GM12864 (cell line): ENCODE measurements around the gene HSBP1L1.

Experiments
- DNase-seq: peaks from one replicate; pipeline ENCODE4 v3.0.0-alpha.2; 2011; ENCODE audit warnings: low read depth
- H3K4me3 ChIP-seq: 2 replicates; pipeline ENCODE4 v1.5.1; 2011; ENCODE audit warnings: mild to moderate bottlenecking, low read depth, low read length, control low read depth
- CTCF ChIP-seq: IDR thresholded peaks from 2 replicates; pipeline ENCODE4 v1.5.1; 2011; ENCODE audit warnings: low read depth, mild to moderate bottlenecking, moderate library complexity, low read length, control low read depth, inconsistent platforms; ENCODE audit errors: missing control alignments

The HSBP1L1 gene

GRCh38 chr18:79936641-79937040 is 27.8 kb upstream of the HSBP1L1 start:
- H3K4me3 ChIP-seq: no peak overlapping the region
- TF ChIP-seq CTCF: no peak

DNA sequence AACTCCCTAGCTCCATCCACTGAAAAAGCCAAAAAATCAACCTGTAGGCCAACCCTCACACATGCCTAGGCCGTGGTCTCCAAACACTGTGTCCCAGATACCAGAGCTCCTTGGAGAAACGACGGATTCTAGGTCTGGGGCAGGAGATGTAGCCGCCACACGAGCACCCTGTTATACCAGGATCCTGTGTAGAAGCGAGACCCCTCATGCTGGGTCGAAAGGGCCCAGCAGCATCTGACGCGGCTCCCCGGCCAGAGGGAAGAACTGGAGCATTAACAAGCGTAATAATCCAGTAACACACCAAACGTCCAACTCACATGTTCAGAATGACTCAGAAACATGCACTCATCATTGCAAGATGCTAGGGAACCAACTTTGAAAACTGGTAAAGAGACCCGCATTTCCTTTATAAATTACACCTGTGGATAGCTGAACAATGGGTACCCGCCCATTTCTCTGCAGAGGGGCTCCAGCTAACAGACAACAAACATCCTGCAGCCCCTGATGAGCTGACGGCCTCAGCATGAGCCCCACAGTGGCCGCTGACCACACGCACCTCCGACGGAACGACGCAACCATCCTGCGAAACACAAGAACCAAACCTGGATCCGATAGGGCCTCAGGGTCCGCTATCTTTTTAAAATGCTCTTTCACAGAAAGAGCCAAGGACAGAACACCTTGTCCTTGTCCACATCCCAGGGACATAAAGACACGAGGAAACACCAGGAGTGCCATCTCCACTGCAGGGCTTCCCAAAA is 27.2 kb upstream of the HSBP1L1 start:
- no peak for DNase-seq
- no peak for TF ChIP-seq CTCF
- H3K4me3 ChIP-seq: no peak overlapping the region

More at GRCh38 chr18:79936641-79937040, 27.8 kb upstream of the HSBP1L1 start:
- DNase-seq: no peak

DNA sequence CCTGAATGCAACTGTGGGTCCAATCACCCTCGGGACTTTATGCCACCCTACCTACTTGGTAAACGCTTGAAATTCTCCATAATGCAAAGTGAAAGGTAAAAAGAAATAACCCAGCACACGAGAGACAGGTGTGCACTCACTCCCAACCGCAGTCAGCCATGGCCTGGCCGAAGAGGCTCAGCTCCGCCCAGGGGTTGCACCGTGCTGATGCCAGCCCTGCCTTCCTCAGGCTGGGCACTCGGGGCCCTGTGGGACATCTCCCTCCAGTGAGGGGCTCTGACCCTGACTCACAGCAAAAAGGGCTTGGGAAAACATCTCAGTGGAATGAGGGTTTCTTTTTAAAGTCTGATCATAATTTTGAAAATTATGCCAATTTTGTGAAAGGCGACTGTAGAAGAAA is 26.2 kb upstream of the HSBP1L1 start:
- no peak overlapping the region for H3K4me3 ChIP-seq
- DNase-seq: no peak
- TF ChIP-seq CTCF: no peak

GRCh38 chr18:79939096-79939495 is 25.3 kb upstream of the HSBP1L1 start:
- no peak for DNase-seq
- no peak for TF ChIP-seq CTCF
- H3K4me3 ChIP-seq: no peak overlapping the region

DNA sequence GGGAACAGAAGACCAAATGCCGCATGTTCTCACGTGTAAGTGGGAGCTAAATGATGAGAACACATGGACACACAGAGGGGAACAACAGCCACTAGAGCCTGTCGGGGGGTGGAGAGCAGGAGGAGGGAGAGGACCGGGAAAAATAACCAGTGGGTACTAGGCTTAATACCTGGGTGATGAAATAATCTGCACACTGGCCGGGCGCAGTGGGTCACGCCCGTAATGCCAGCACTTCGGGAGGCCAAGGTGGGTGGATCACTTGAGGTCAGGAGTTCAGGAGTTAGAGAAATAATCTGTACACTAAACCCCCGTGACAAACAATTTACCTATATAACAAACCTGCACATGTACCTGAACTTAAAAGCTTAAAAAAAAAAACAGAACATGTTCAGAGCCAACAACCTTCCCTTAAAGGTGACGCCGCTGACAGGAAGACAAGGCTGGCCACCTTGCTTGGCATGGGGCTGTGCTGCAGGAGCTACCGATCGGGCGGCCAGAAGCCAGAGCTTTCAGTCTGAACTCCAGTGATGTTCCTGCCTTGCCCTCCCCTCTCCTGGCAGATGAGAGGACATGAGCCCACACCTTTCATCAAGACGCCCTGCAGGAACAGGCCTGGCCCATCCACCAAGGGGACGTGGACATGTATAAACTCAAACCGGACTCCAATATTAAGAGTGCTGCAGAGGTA is 24.2 kb upstream of the HSBP1L1 start:
- TF ChIP-seq CTCF: no peak
- H3K4me3 ChIP-seq: no peak overlapping the region

DNA sequence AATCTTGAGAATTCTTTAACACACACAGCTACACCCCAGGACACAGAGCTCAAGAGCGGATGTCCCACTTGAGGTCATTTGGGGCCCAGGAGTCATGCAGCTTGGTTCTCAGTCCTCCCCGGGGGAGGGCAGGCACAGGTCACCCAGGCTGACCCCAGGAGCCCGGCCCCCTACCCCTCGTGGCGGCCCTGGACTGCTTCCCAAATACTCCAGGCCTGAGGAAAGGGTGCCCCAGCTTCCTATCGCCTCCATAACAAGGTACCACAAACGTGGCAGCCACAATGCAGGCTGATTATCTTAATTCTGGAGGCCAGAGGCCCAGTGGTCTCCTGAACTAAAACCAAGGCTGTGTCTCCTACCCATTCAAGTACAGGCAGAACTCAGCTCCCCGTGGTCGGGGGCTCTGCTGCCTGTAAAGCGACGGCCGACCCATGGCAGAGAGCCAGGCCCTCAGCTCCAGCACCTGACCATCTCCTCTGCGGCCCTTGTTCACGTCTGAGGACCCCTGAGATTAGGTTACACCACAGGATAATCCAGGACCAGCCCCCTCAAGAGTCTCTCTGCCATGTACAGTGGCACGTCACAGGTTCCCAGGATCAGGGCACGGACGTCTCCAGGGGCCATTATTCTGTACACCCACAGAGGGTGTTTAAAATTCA is 23.5 kb upstream of the HSBP1L1 start:
- no peak for TF ChIP-seq CTCF
- DNase-seq: no peak
- no peak overlapping the region for H3K4me3 ChIP-seq

More for the DNA sequence above, 24.2 kb upstream of the HSBP1L1 start:
- DNase-seq: no peak
